HepG2 (cell line): ENCODE results near the gene GLYATL3. TPM values are rescaled to one million over a fixed set of nuclear protein-coding genes. Genes with fewer than 3 reads are reported as not detected.

Experiments
- ETV5 ChIP-seq: IDR thresholded peaks from 2 replicates; pipeline ENCODE4 v1.6.1; 2018; ENCODE audit warnings: missing biosample characterization, missing genetic modification reagents, inconsistent platforms, borderline replicate concordance
- GABPA ChIP-seq, 2 experiments: IDR thresholded peaks; 2 replicates each; pipeline ENCODE4 v1.6.1; 2011 to 2016; ENCODE audit warnings: low read depth in 2 of 2, low read length in 1 of 2, missing biosample characterization in 1 of 2, missing genetic modification characterization in 1 of 2
- GATAD1 ChIP-seq: IDR thresholded peaks from 2 replicates; pipeline ENCODE4 v1.6.1; 2016; ENCODE audit warnings: missing genetic modification reagents, missing compliant biosample characterization
- HNRNPUL1 ChIP-seq: fragments of 200-400 bp; formaldehyde crosslinking; IDR thresholded peaks from 2 replicates; pipeline ENCODE4 v1.6.1; 2017; ENCODE audit warnings: low read depth, mild to moderate bottlenecking, low read length, moderate library complexity
- IKZF1 ChIP-seq: fragments of 450-650 bp; IDR thresholded peaks from 2 replicates; pipeline ENCODE4 v1.7.1; 2016
- MIXL1 ChIP-seq: IDR thresholded peaks from 2 replicates; pipeline ENCODE4 v1.6.1; 2016
- NFKBIZ ChIP-seq: IDR thresholded peaks from 2 replicates; pipeline ENCODE4 v1.6.1; 2018; ENCODE audit warnings: missing genetic modification reagents, missing compliant biosample characterization
- PHF20 ChIP-seq: sonication (generic); formaldehyde crosslinking; IDR thresholded peaks from 2 replicates; pipeline ENCODE4 v1.5.0; 2020; ENCODE audit warnings: mild to moderate bottlenecking, missing genetic modification reagents
- RBAK ChIP-seq: sonication (generic); formaldehyde crosslinking; IDR thresholded peaks from 2 replicates; pipeline ENCODE4 v1.5.1; 2020; ENCODE audit warnings: mild to moderate bottlenecking, missing genetic modification reagents
- REPIN1 ChIP-seq: sonication (generic); formaldehyde crosslinking; IDR thresholded peaks from 2 replicates; pipeline ENCODE4 v1.8.0; 2022; ENCODE audit warnings: missing genetic modification reagents, low read depth, mild to moderate bottlenecking, borderline replicate concordance
- TBP ChIP-seq: sonication (generic); formaldehyde crosslinking; IDR thresholded peaks from 2 replicates; pipeline ENCODE4 v1.5.0; 2020; ENCODE audit warnings: missing genetic modification reagents
- ZBTB21 ChIP-seq: sonication (generic); formaldehyde crosslinking; IDR thresholded peaks from 2 replicates; pipeline ENCODE4 v1.4.0; 2020; ENCODE audit warnings: missing genetic modification reagents
- ZBTB37 ChIP-seq: sonication (generic); formaldehyde crosslinking; IDR thresholded peaks from 2 replicates; pipeline ENCODE4 v1.4.0; 2020; ENCODE audit warnings: mild to moderate bottlenecking, missing genetic modification reagents
- ZNF224 ChIP-seq: sonication (generic); formaldehyde crosslinking; IDR thresholded peaks from 2 replicates; pipeline ENCODE4 v1.5.0; 2020; ENCODE audit warnings: mild to moderate bottlenecking, missing genetic modification reagents
- ZNF660 ChIP-seq: sonication (generic); formaldehyde crosslinking; IDR thresholded peaks from 2 replicates; pipeline ENCODE4 v1.5.1; 2020; ENCODE audit warnings: mild to moderate bottlenecking, low read depth, missing genetic modification reagents, borderline replicate concordance
- ZNF691 ChIP-seq: sonication (generic); formaldehyde crosslinking; IDR thresholded peaks from 2 replicates; pipeline ENCODE4 v1.4.0; 2020; ENCODE audit warnings: missing genetic modification reagents, low read depth, mild to moderate bottlenecking, borderline replicate concordance
- ZNF83 ChIP-seq: sonication (generic); formaldehyde crosslinking; IDR thresholded peaks from 2 replicates; pipeline ENCODE4 v1.4.0; 2020; ENCODE audit warnings: missing genetic modification reagents, mild to moderate bottlenecking, borderline replicate concordance
- polyA plus RNA-seq, 8 experiments: library from polyadenylated mRNA; depleted of rRNA in 3 of 8; stranded (reverse) in 7 of 8; unstranded in 1 of 8; fragments of >200 nt; fragmentation: Illumina TruSeq in 4 of 8; extraction: Trizol in 4 of 8; gene quantifications; 2 replicates each; pipeline versions ENCODE4 v1.2.1 to v1.2.3, GENCODE V29; 2011 to 2016; ENCODE audit warnings: low read depth in 4 of 8, missing spikeins in 1 of 8, mixed read lengths in 1 of 8; ENCODE audit not compliant: insufficient read depth in 1 of 8
- total RNA-seq, 5 experiments: library from RNA; depleted of rRNA; stranded (reverse); fragments of >200 nt; fragmentation: Illumina TruSeq; extraction: Trizol; gene quantifications; 2 replicates each; pipeline ENCODE4 v1.2.3, GENCODE V29; 2016; ENCODE audit warnings: low read depth in 1 of 5
- TF ChIP-seq, protein P1 (sequence below): sonication (generic); formaldehyde crosslinking; IDR thresholded peaks from 2 replicates; pipeline ENCODE4 v1.9.0; 2021; ENCODE audit warnings: missing genetic modification reagents, borderline replicate concordance
- TF ChIP-seq, protein P2 (sequence below): sonication (generic); formaldehyde crosslinking; IDR thresholded peaks from 2 replicates; pipeline ENCODE4 v1.8.1; 2023; ENCODE audit warnings: mild to moderate bottlenecking, missing genetic modification reagents, borderline replicate concordance
- TF ChIP-seq, protein P3 (sequence below): IDR thresholded peaks from 2 replicates; pipeline ENCODE4 v1.6.1; 2016; ENCODE audit warnings: control low read depth
- TF ChIP-seq, protein P4 (sequence below): sonication (generic); formaldehyde crosslinking; IDR thresholded peaks from 2 replicates; pipeline ENCODE4 v1.5.0; 2020; ENCODE audit warnings: missing genetic modification reagents

Gene GLYATL3
- total and polyA plus RNA-seq, 2 of the 13 experiments (the other 11 are each of a cell fraction or from before 2014, with no cell fraction given) = 0.05 TPM; not detected in 1

- TF ChIP-seq ZNF691 (CRISPR knock-in tag) = peak; percentile 82; the same call in 1 of the 2 replicates
- TF ChIP-seq, protein P1, sequence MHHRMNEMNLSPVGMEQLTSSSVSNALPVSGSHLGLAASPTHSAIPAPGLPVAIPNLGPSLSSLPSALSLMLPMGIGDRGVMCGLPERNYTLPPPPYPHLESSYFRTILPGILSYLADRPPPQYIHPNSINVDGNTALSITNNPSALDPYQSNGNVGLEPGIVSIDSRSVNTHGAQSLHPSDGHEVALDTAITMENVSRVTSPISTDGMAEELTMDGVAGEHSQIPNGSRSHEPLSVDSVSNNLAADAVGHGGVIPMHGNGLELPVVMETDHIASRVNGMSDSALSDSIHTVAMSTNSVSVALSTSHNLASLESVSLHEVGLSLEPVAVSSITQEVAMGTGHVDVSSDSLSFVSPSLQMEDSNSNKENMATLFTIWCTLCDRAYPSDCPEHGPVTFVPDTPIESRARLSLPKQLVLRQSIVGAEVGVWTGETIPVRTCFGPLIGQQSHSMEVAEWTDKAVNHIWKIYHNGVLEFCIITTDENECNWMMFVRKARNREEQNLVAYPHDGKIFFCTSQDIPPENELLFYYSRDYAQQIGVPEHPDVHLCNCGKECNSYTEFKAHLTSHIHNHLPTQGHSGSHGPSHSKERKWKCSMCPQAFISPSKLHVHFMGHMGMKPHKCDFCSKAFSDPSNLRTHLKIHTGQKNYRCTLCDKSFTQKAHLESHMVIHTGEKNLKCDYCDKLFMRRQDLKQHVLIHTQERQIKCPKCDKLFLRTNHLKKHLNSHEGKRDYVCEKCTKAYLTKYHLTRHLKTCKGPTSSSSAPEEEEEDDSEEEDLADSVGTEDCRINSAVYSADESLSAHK (CRISPR knock-in tag) = no peak
- peak; percentile 100 for TF ChIP-seq GATAD1
- no peak for TF ChIP-seq TBP (CRISPR knock-in tag)
- peak; percentile 88; the same call in 1 of the 2 replicates for TF ChIP-seq MIXL1 (CRISPR knock-in tag)
- TF ChIP-seq GABPA (IDR thresholded peaks at IDR 0.05; ENCODE audit: low read depth, low read length) = peak; percentile 87
- peak; percentile 99 for TF ChIP-seq GABPA (CRISPR knock-in tag; IDR thresholded peaks at IDR 0.05; ENCODE audit: low read depth)
- peak; percentile 99 for TF ChIP-seq PHF20 (CRISPR knock-in tag)
- peak; percentile 42; the same call in 1 of the 2 replicates for TF ChIP-seq ZNF224 (CRISPR knock-in tag)
- no peak for TF ChIP-seq ZNF660 (CRISPR knock-in tag)
- no peak for TF ChIP-seq IKZF1
- no peak for TF ChIP-seq ZBTB21
- TF ChIP-seq NFKBIZ (CRISPR knock-in tag) = peak; percentile 70; the same call in 1 of the 2 replicates
- no peak for TF ChIP-seq RBAK (CRISPR knock-in tag)
- TF ChIP-seq ETV5 (CRISPR knock-in tag) = peak; percentile 67
- no peak for TF ChIP-seq ZBTB37 (CRISPR knock-in tag)
- TF ChIP-seq, protein P2, sequence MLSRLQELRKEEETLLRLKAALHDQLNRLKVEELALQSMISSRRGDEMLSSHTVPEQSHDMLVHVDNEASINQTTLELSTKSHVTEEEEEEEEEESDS (CRISPR knock-in tag) = 0 out of 2 replicates have a peak, but pooled peaks have one; percentile 55
- no peak for TF ChIP-seq ZNF83 (CRISPR knock-in tag)
- peak; percentile 90; the same call in 1 of the 2 replicates for TF ChIP-seq REPIN1 (CRISPR knock-in tag)
- TF ChIP-seq, protein P3, sequence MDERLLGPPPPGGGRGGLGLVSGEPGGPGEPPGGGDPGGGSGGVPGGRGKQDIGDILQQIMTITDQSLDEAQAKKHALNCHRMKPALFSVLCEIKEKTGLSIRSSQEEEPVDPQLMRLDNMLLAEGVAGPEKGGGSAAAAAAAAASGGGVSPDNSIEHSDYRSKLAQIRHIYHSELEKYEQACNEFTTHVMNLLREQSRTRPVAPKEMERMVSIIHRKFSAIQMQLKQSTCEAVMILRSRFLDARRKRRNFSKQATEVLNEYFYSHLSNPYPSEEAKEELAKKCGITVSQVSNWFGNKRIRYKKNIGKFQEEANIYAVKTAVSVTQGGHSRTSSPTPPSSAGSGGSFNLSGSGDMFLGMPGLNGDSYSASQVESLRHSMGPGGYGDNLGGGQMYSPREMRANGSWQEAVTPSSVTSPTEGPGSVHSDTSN (CRISPR knock-in tag) = no peak
- TF ChIP-seq, protein P4, sequence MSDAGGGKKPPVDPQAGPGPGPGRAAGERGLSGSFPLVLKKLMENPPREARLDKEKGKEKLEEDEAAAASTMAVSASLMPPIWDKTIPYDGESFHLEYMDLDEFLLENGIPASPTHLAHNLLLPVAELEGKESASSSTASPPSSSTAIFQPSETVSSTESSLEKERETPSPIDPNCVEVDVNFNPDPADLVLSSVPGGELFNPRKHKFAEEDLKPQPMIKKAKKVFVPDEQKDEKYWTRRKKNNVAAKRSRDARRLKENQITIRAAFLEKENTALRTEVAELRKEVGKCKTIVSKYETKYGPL (CRISPR knock-in tag) = no peak
- no peak for TF ChIP-seq HNRNPUL1
These were observed 36.7 kb upstream of the GLYATL3 start, which contains the start of the genes CENPQ and MMUT (continued) for GRCh38 chr6:49462927-49463611.
